GM18502 (cell line): ENCODE data around the gene RO60.

Experiments used
- ATAC-seq: cut with Tn5 transposase; IDR thresholded peaks from one replicate; pipeline ENCODE4 v1.9.1; 2021; ENCODE audit warnings: mild to moderate bottlenecking; ENCODE audit not compliant: unreplicated experiment, poor library complexity

Gene RO60

GRCh38 chr1:193060406-193060805 is 994 bp downstream of the RO60 start:
- ATAC-seq = no peak

DNA sequence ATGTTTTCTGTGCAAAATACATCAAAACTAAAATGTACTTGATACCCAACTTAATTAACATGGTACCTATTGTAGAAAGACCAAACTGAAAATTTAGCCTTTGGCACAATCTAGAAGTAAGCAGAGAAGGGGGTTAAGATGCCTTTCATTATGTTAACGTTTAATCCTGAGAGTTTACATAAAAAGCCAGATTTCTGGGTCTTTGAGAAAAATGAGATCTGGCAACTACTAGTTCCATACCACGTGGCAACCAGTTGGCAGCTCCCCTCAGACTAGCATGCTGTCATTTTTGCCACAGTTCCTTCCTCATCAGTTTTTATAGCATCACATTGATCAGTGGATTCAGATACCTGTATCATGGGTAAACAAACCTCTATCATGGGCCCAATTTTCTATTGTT is 1.5 kb downstream of the RO60 start:
- no peak for ATAC-seq

DNA sequence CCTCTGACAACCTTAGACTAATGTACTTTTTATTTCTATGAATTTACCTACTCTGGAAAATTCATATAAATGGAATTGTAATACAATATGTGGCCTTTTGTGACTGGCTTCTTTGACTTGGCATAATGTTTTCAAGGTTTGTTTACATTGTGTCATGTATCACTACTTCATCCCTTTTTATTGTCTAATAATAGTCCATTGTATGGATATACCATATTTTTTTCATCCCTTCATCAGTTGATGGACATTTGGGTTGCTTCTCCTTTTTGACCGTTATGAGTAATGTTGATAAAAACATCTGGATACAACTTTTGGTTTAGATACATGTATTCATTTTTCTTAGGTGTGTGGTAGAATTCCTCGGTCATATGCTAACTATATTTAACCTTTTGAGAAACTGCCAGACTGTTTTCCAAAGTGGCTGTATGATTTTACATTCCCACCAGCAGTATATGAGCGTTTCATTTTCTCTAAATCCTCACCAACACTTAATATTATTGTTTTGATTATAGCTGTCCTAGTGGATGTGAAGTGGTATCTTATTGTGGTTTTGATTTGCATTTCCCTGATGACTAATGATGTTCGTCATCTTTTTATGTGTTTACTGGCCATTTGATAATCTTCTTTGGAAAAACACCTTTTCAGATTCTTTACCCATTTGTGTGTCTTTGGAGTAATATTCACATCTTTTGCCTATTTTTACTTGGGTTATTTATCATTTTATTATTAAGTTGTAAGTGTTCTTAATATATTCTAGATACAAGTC is 3.5 kb downstream of the RO60 start:
- ATAC-seq = no peak

DNA sequence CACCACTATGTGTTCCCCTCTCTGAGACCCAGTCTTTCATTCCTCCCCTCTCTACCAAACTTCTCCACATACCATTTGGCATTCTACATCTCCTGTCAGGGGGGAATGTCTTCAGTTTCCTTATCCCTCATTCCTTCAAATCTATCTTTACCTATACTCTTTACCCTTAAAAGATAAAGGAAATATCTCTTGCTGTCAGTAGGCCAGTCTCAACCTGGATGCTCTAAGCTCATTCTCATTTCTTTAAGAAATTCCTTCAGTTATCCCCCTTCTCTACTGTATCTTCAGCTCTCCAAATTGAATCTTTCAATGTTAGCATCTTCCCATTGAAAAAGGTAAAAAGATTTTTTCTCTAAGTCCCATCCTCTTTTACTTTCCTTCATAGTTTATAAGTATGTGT is 6.5 kb downstream of the RO60 start:
- peak; percentile 3 for ATAC-seq

DNA sequence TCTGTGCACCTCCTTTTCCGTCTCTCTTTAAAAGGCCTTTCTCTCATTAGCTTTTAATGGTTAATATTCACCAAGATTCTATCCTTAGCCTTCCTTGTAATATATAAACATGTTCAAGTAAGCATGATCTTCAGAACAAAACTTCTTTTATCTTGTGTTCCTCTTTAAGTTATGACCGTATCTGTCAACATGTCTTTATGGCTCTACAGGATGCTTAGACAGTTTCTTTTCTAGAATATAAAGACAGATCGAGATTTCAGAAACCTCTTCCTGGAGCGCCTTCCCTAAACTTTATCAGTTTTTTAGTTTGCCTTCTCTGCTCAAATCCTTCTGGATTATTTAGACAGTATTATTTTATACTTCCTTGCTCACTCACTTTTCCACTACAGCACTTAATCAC is 7.2 kb downstream of the RO60 start:
- ATAC-seq = peak; percentile 34

DNA sequence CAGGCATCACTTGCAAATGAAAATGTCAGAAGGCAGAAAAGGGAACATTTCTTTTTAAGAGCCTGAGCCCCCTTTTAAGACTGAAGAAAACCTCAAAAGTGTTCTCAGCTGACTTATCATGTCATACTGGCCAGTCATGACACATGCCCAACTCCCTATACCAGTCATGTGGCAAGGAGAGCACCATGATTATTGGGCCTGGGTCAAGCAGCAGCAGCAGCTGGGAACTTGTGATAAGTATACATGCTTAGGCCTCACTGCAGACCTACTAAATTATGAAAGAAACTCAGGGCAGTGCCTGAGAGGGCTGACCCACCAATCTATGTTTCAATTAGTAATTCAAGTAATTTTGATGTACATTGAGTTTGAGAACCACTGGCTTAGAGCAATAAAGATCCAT is 8.6 kb downstream of the RO60 start:
- ATAC-seq = no peak

- no peak for ATAC-seq
Observed at GRCh38 chr1:193069748-193070385, 10.5 kb downstream of the RO60 start.

GRCh38 chr1:193070386-193070753 is 11.0 kb downstream of the RO60 start:
- peak; percentile 32 for ATAC-seq

GRCh38 chr1:193070942-193071341 is 11.5 kb downstream of the RO60 start:
- peak; percentile 39 for ATAC-seq

GRCh38 chr1:193077991-193078390 is 18.6 kb downstream of the RO60 start:
- ATAC-seq = no peak

- ATAC-seq = no peak
Observed at GRCh38 chr1:193079187-193079586, 19.8 kb downstream of the RO60 start.

DNA sequence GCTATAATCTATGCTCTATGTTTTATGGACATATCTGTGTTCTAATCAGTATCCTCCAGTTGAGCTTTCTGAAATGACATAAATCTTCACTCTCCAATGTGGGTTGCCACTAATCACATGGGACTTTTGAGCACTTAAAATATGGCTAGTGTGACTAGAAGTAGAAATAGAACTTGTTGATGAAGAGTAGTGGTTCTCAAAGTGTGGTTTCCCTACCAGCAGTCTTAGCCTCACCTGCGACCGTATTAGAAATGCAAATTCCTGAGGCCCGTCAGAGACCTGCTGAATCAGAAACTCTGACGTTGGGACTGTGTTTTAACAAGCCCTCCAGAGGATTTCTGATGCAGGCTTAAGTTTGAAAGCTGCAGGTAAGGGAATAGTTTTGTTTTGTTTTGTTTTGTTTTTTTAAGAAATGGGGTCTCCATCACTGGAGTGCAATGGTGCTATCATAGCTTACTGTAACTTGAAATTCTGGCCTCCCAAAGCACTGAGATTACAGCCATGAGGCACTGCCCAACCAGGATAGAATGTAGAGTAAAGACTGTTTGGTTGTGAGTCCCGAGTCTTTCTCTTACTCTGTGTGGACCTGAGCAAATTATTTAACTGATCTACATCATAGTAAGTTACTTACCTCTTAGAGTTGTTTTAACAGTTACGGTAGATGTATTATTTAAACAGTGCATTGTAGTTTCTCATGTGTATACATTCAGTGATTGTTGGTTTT is 24.1 kb downstream of the RO60 start:
- peak; percentile 96 for ATAC-seq

DNA sequence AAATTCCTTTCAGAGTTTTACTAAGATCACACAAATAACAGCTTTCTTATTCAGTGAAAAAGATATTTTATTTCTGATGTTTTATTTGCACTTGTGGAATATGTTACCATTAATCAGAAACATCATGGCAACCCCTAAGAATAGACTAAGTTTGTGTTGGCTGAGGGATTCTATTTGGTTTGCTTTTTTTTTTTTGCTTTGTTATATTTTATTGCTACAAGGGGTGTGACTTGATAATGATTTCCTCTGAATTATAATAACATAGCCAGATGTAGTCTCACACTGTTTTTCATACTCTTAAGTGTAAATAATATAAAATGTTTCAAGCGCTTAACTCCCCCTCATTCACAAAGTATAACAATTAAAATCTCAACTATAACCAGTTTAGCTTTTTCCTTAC is 25.9 kb downstream of the RO60 start:
- ATAC-seq = no peak

GRCh38 chr1:193086342-193086741 is 26.9 kb downstream of the RO60 start:
- no peak for ATAC-seq

GRCh38 chr1:193087893-193088292 is 28.5 kb downstream of the RO60 start:
- no peak for ATAC-seq

- ATAC-seq = no peak
Observed at GRCh38 chr1:193090865-193091264, 31.5 kb downstream of the RO60 start.

- no peak for ATAC-seq
Observed at GRCh38 chr1:193094112-193094511, 34.7 kb downstream of the RO60 start.

GRCh38 chr1:193102662-193103061 is 43.2 kb downstream of the RO60 start:
- ATAC-seq = no peak

DNA sequence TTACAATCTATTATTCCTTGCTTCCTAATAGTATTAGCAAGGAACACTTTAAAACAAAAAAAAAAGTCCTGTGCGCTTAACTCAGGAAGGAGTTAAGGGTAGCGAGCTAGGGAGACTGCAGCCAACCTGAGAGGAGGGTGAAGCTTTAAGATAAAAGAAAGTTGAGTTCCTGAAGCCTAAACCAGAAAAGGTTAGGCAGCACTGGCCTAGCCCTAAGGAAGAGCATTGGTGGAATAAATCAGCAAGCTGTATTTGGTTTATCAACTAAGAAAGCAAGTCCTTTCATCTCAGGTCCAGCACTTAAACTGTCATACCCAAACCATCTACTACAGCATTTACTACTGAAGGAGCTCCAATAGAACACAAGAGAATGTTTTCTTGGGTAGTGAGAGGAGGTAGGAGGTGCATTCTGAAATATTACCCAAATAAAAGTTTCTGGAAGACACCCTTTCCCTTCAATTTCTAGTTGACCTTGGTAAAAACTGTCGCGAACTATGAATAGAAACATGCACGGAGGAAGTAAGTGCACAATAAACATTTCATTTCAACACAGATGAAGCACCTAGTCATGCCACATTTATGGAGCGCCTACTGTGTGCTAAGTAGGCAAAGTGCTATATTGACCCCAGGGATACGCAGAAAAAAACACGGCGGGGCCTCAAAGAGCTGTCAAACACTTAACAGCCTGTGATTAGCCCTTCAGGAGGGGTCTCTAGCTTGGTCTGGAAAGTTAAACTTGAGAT is 44.5 kb downstream of the RO60 start:
- no peak for ATAC-seq

DNA sequence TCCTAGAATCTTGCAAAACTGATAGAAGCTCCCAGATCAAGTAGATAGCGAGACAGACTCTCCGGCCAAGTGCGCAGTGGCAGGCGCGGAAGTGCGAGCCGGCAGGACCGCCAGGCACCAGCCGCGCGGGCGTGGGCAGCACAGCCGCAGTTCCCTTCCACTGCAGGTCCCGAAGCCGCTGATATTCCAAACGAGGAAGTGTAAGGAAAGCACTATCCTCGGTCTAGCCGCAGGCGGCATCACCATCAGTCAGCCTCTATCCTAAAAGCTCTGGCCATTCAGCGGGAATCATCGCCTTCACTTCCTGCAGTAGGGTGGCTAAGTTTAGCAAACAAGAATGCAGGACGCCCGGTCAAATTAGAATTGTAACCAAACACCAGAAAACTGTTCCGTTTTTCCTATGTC is 45.1 kb downstream of the RO60 start:
- ATAC-seq = peak; percentile 43
